WTC11 (cell line): Measurements from ENCODE around the gene FFAR3.

ENCODE experiments used
- CBFB ChIP-seq: sonication (generic); formaldehyde crosslinking; IDR thresholded peaks from 2 replicates; pipeline ENCODE4 v1.8.1; 2022; ENCODE audit warnings: mild to moderate bottlenecking, low read depth, missing genetic modification reagents
- CTCF ChIP-seq: fragments of 200-600 bp; IDR thresholded peaks from 2 replicates; pipeline ENCODE4 v1.8.0; 2022; ENCODE audit warnings: antibody characterized with exemption
- FOXJ3 ChIP-seq: sonication (generic); formaldehyde crosslinking; IDR thresholded peaks from 2 replicates; pipeline ENCODE4 v1.9.0; 2021; ENCODE audit warnings: missing genetic modification reagents, mild to moderate bottlenecking, borderline replicate concordance
- GABPB1 ChIP-seq: sonication (generic); formaldehyde crosslinking; IDR thresholded peaks from 2 replicates; pipeline ENCODE4 v1.8.1; 2023; ENCODE audit warnings: mild to moderate bottlenecking, missing genetic modification reagents
- MLX ChIP-seq: sonication (generic); formaldehyde crosslinking; IDR thresholded peaks from 2 replicates; pipeline ENCODE4 v1.8.1; 2023; ENCODE audit warnings: mild to moderate bottlenecking, missing genetic modification reagents, moderate library complexity
- RELA ChIP-seq: sonication (generic); formaldehyde crosslinking; IDR thresholded peaks from 2 replicates; pipeline ENCODE4 v1.8.1; 2022; ENCODE audit warnings: missing genetic modification reagents, mild to moderate bottlenecking, borderline replicate concordance
- ZNF121 ChIP-seq: sonication (generic); formaldehyde crosslinking; IDR thresholded peaks from 2 replicates; pipeline ENCODE4 v1.8.0; 2023; ENCODE audit warnings: missing genetic modification reagents

GRCh38 chr19:35370722-35371121 is 12.5 kb downstream of the FFAR3 start, which contains the start of gene GPR42:
- TF ChIP-seq MLX = no peak
- TF ChIP-seq CTCF = no peak
- no peak for TF ChIP-seq CBFB (CRISPR knock-in tag)
- no peak for TF ChIP-seq RELA
- no peak for TF ChIP-seq ZNF121 (CRISPR knock-in tag)
- no peak for TF ChIP-seq FOXJ3 (CRISPR knock-in tag)
- TF ChIP-seq GABPB1 = no peak
